Panc1 (cell line): ENCODE results near the gene MXRA8.

ENCODE experiments used
- POLR2AphosphoS5 ChIP-seq: IDR thresholded peaks from 2 replicates; pipeline ENCODE4 v1.6.1; 2012; ENCODE audit warnings: mild to moderate bottlenecking, low read depth, low read length, moderate library complexity
- SIN3A ChIP-seq: IDR thresholded peaks from 2 replicates; pipeline ENCODE4 v1.6.1; 2012; ENCODE audit warnings: low read depth, mild to moderate bottlenecking, low read length, moderate library complexity, borderline replicate concordance; ENCODE audit not compliant: insufficient read depth
- TCF7L2 ChIP-seq: IDR thresholded peaks from 2 replicates; pipeline ENCODE4 v1.6.1; 2011; ENCODE audit warnings: mild to moderate bottlenecking, low read depth, low read length, inconsistent platforms
- TF ChIP-seq, protein P1 (sequence below): fragments of 450-650 bp; IDR thresholded peaks from 2 replicates; pipeline ENCODE4 v1.5.1; 2017; ENCODE audit warnings: mild to moderate bottlenecking
- TF ChIP-seq, protein P2 (sequence below), 2 experiments: IDR thresholded peaks; 2 replicates each; pipeline ENCODE4 v1.6.1; 2011 to 2012; ENCODE audit warnings: low read depth in 2 of 2, control low read depth in 1 of 2, low read length in 1 of 2, mild to moderate bottlenecking in 1 of 2, moderate library complexity in 1 of 2; ENCODE audit not compliant: insufficient read depth in 1 of 2

DNA sequence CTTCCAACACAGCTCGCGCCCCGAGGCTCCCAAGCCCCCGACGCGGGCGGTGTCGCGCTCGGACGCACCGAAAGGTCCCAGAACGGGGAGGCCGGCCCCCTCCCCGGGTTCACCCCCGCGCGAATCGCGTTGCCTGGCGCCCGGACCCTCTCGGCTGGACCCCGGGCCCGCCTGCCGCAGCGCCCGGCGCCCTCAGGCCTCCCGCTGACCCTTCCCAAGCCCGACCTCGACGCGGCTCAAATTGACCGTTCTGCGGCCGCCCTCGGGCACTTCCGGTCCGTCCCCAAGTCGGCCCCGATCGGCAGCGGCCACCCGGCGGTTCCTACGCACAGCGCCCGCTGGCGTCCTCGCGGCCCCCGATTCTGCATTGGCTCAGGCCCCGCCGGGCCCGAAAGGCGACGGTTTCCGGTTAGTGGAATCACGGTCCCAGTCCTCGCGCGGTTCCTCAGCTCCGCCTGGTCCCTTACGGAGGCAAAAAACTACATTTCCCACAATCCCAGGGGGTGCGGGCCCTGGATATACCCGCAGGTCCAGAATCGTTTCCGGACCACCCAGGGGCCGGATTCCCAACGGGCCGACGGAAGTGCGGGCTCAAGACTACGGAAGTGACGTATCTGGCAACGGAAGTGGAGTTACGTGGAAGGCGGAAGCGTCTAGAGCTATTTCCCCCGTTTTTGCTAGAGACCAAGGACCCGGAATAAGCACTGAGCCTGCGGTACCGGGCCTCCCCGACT lies 16.7 kb upstream of the MXRA8 start, which contains the start of gene AURKAIP1:
- TF ChIP-seq, protein P1, sequence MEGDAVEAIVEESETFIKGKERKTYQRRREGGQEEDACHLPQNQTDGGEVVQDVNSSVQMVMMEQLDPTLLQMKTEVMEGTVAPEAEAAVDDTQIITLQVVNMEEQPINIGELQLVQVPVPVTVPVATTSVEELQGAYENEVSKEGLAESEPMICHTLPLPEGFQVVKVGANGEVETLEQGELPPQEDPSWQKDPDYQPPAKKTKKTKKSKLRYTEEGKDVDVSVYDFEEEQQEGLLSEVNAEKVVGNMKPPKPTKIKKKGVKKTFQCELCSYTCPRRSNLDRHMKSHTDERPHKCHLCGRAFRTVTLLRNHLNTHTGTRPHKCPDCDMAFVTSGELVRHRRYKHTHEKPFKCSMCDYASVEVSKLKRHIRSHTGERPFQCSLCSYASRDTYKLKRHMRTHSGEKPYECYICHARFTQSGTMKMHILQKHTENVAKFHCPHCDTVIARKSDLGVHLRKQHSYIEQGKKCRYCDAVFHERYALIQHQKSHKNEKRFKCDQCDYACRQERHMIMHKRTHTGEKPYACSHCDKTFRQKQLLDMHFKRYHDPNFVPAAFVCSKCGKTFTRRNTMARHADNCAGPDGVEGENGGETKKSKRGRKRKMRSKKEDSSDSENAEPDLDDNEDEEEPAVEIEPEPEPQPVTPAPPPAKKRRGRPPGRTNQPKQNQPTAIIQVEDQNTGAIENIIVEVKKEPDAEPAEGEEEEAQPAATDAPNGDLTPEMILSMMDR, result peak; percentile 48; the same call in 1 of the 2 replicates
- TF ChIP-seq POLR2AphosphoS5 (peak; percentile 68; the same call in 1 of the 2 replicates), TCF7L2 (peak; percentile 43; the same call in 1 of the 2 replicates), SIN3A (peak; percentile 54; the same call in 1 of the 2 replicates)
- TF ChIP-seq, protein P2, sequence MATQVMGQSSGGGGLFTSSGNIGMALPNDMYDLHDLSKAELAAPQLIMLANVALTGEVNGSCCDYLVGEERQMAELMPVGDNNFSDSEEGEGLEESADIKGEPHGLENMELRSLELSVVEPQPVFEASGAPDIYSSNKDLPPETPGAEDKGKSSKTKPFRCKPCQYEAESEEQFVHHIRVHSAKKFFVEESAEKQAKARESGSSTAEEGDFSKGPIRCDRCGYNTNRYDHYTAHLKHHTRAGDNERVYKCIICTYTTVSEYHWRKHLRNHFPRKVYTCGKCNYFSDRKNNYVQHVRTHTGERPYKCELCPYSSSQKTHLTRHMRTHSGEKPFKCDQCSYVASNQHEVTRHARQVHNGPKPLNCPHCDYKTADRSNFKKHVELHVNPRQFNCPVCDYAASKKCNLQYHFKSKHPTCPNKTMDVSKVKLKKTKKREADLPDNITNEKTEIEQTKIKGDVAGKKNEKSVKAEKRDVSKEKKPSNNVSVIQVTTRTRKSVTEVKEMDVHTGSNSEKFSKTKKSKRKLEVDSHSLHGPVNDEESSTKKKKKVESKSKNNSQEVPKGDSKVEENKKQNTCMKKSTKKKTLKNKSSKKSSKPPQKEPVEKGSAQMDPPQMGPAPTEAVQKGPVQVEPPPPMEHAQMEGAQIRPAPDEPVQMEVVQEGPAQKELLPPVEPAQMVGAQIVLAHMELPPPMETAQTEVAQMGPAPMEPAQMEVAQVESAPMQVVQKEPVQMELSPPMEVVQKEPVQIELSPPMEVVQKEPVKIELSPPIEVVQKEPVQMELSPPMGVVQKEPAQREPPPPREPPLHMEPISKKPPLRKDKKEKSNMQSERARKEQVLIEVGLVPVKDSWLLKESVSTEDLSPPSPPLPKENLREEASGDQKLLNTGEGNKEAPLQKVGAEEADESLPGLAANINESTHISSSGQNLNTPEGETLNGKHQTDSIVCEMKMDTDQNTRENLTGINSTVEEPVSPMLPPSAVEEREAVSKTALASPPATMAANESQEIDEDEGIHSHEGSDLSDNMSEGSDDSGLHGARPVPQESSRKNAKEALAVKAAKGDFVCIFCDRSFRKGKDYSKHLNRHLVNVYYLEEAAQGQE (IDR thresholded peaks at IDR 0.05; ENCODE audit: insufficient read depth in 1 of 2, low read depth in 2 of 2, low read length in 1 of 2), result peak in 1 of 2 experiments; percentile 71; a peak in 1 of 4 replicates
